ENCODE results near the gene DISC1. TPM values are rescaled to one million over a fixed set of nuclear protein-coding genes. Genes with fewer than 3 reads are reported as not detected.

Gene DISC1
- total and polyA plus RNA-seq, 11 donors, result 0.76 to 12.8 (median 4.3) TPM

- no peak for TF ChIP-seq POLR2A (IDR thresholded peaks at IDR 0.05)
- TF ChIP-seq CTCF (IDR thresholded peaks at IDR 0.05), result no peak
- ATAC-seq (peak in 1 of 4 donors; percentile 70), DNase-seq (no peak)
- Histone ChIP-seq H3K27ac (peak overlapping the region in 1 of 12 donors; percentile 13), H3K36me3 (no peaks in the 10 kb centered on the region), H3K4me1 (peaks cover 0 to 10% (median 0%) of the 10 kb centered on the region in 12 donors), H3K27me3 (no peaks in the 10 kb centered on the region), H3K4me3 (no peak overlapping the region), H3K9me3 (no peaks in the 10 kb centered on the region)
- WGBS, 4 donors, result 65 to 71% (median 70%) methylated on average over 6 of the region's 6 CpGs
- intact Hi-C loops (cut with DNase I), result no loop called here
Measured at GRCh38 chr1:231583376-231583775, 43.2 kb upstream of the DISC1 start.

- DNase-seq (no peak), ATAC-seq (peak in 1 of 4 donors; percentile 28)
- TF ChIP-seq POLR2A (IDR thresholded peaks at IDR 0.05) (no peak), CTCF (IDR thresholded peaks at IDR 0.05) (peak in 1 of 12 donors; percentile 31)
- Histone ChIP-seq H3K4me3 (no peak overlapping the region), H3K36me3 (no peaks in the 10 kb centered on the region), H3K27ac (peak overlapping the region in 2 of 12 donors; percentile 0 to 37), H3K9me3 (no peaks in the 10 kb centered on the region), H3K4me1 (peaks cover 0 to 13% (median 0%) of the 10 kb centered on the region in 12 donors), H3K27me3 (no peaks in the 10 kb centered on the region)
- intact Hi-C loops (cut with DNase I), result no loop called here
- 29 to 44% (median 33%) methylated on average over 3 of the region's 3 CpGs for WGBS, 4 donors
Measured at GRCh38 chr1:231584117-231584516, 42.5 kb upstream of the DISC1 start.

- Histone ChIP-seq H3K27me3 (no peaks in the 10 kb centered on the region), H3K36me3 (no peaks in the 10 kb centered on the region), H3K9me3 (no peaks in the 10 kb centered on the region), H3K27ac (no peak overlapping the region), H3K4me1 (peaks cover 0 to 14% (median 0%) of the 10 kb centered on the region in 12 donors), H3K4me3 (no peak overlapping the region)
- 72 to 83% (median 78%) methylated on average over 5 of the region's 5 CpGs for WGBS, 4 donors
- TF ChIP-seq CTCF (IDR thresholded peaks at IDR 0.05) (no peak), POLR2A (IDR thresholded peaks at IDR 0.05) (no peak)
- intact Hi-C loops (cut with DNase I), result loop anchor here in 3 of 10 donors (5.0 kb wide), 2 partner anchors 53 to 228 kb away; no protein-coding TSS in a partner anchor
- ATAC-seq (no peak), DNase-seq (no peak)
Measured at GRCh38 chr1:231584921-231585320, 41.7 kb upstream of the DISC1 start.

- H3K4me3 ChIP-seq, result no peak overlapping the region
- no peaks in the 10 kb centered on the region for H3K36me3 ChIP-seq
- DNase-seq (peak in 4 of 5 donors; percentile 47 to 70 (median 53)), ATAC-seq (peak; percentile 64 to 95 (median 92))
- no peak for TF ChIP-seq POLR2A (IDR thresholded peaks at IDR 0.05)
- peak; percentile 65 to 85 (median 76) for TF ChIP-seq CTCF (IDR thresholded peaks at IDR 0.05)
- H3K27me3 ChIP-seq, result no peaks in the 10 kb centered on the region
- no peaks in the 10 kb centered on the region for H3K9me3 ChIP-seq
- peaks cover 0 to 16% (median 6%) of the 10 kb centered on the region in 12 donors for H3K4me1 ChIP-seq
- intact Hi-C loops (cut with DNase I), result loop anchor here in 7 of 10 donors (1.0 to 10.0 kb wide), 8 partner anchors 58 to 346 kb away; partner anchors contain the start of genes EGLN1 (in 2 of the 7) and GNPAT (in 1 of the 7)
- peak overlapping the region in 1 of 12 donors; percentile 10 for H3K27ac ChIP-seq
- WGBS, 4 donors, result 17 to 19% (median 18%) methylated on average over 12 of the region's 12 CpGs
Measured at GRCh38 chr1:231590453-231591198, 36.0 kb upstream of the DISC1 start.
